ENCODE results near the gene COG5.

- TF ChIP-seq POLR2AphosphoS5 (IDR thresholded peaks at IDR 0.05; ENCODE audit: low read depth, low read length) = no peak
- TF ChIP-seq, protein P1, sequence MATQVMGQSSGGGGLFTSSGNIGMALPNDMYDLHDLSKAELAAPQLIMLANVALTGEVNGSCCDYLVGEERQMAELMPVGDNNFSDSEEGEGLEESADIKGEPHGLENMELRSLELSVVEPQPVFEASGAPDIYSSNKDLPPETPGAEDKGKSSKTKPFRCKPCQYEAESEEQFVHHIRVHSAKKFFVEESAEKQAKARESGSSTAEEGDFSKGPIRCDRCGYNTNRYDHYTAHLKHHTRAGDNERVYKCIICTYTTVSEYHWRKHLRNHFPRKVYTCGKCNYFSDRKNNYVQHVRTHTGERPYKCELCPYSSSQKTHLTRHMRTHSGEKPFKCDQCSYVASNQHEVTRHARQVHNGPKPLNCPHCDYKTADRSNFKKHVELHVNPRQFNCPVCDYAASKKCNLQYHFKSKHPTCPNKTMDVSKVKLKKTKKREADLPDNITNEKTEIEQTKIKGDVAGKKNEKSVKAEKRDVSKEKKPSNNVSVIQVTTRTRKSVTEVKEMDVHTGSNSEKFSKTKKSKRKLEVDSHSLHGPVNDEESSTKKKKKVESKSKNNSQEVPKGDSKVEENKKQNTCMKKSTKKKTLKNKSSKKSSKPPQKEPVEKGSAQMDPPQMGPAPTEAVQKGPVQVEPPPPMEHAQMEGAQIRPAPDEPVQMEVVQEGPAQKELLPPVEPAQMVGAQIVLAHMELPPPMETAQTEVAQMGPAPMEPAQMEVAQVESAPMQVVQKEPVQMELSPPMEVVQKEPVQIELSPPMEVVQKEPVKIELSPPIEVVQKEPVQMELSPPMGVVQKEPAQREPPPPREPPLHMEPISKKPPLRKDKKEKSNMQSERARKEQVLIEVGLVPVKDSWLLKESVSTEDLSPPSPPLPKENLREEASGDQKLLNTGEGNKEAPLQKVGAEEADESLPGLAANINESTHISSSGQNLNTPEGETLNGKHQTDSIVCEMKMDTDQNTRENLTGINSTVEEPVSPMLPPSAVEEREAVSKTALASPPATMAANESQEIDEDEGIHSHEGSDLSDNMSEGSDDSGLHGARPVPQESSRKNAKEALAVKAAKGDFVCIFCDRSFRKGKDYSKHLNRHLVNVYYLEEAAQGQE (IDR thresholded peaks at IDR 0.05; ENCODE audit: insufficient read depth in 1 of 2, low read depth in 2 of 2, low read length in 2 of 2) = no peak
- TF ChIP-seq FOXP2 (optimal IDR thresholded peaks at IDR 0.05; ENCODE audit: borderline replicate concordance, extremely low read depth, extremely low read length, insufficient read depth) = no peak
Measured at GRCh38 chr7:107253599-107253998, 310.1 kb downstream of the COG5 start.

All from PFSK-1 (cell line).